IPS-18c (cell line): ENCODE data around the gene TMEM72.

Source experiments
- H3K4me3 ChIP-seq: 2 replicates; pipeline ENCODE4 v1.7.0; 2013; ENCODE audit warnings: low read depth, mild to moderate bottlenecking, low read length, moderate library complexity; ENCODE audit not compliant: insufficient read depth
- H3K9me3 ChIP-seq: one replicate; pipeline ENCODE4 v1.6.1; 2013; ENCODE audit warnings: mild to moderate bottlenecking, low read length, moderate library complexity; ENCODE audit not compliant: control insufficient read depth, insufficient read depth

The TMEM72 gene

DNA sequence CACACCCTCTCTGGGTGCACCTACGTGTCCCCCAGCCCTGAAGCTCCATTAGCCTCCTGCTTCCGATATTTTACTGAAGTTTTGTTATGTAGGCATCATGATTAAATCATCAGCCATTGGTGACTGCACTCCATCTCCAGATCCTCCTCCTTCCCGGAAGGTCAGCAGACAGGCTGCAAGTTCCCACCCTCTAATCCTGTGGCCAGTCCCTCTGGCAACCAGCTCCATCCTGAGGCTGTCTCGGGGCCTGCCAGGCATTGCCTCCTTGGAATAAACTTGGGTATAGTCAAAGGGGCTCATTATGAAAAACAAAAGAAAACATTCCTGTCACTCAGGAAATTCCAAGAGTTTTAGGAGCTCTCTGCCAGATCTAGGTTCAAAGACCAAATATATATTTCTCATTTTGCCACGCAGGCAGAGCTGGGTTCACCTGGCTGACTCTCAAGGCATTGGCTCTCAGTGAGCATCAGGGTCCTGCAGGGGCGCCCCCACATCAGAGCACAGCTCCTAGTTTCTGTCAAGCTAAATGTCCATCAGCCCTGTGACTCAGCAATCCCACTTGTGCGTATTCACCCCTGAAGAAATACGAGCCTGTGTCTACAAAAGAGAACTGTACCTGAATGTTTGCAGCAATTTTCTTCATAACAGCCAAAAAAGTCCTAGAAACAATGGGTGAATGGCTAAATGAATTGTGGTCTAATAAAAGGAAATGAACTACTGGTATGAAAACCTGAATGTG is 27.4 kb upstream of the TMEM72 start:
- H3K4me3 ChIP-seq, result no peak overlapping the region
- no peaks in the 10 kb centered on the region for H3K9me3 ChIP-seq

DNA sequence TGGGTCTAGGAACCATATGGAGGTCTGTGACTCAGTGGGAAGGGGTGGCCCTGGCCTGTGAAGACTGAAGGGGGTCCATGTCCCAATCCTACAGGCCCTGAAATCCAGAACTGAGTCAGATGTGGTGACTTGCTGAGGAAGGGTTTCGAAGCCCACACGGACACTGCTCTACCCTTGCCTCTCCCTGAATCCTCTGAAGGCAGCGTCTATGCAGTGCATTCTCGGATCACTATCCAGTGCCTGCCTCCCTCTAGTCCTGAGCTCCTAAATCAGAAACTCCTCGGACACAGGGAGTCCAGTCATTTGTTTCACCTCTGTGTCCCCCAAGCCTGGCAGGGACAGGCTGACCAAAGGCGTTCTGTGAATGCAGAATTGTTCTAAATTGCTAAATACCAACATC is 25.4 kb upstream of the TMEM72 start:
- Histone ChIP-seq H3K9me3 (no peaks in the 10 kb centered on the region), H3K4me3 (no peak overlapping the region)

DNA sequence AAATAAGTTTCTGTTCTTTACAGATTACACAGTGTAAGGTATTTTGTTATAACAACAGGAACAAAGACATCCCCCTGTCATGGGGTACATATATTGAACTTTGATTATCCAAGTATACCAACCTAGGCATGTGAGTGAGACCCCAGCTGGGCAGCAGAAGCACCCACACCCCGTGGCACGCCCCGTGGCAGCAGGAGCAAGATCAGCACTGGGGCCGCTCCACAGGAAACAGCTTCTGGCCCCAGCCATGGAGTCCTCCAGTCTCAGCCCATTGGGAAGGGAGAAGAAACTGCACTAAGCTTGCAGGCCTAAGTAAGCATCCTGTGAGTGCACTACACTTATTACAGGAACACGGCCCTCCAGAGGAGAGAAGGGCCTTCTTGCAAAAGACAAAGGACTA is 24.2 kb upstream of the TMEM72 start:
- H3K4me3 ChIP-seq, result no peak overlapping the region
- H3K9me3 ChIP-seq, result no peaks in the 10 kb centered on the region

DNA sequence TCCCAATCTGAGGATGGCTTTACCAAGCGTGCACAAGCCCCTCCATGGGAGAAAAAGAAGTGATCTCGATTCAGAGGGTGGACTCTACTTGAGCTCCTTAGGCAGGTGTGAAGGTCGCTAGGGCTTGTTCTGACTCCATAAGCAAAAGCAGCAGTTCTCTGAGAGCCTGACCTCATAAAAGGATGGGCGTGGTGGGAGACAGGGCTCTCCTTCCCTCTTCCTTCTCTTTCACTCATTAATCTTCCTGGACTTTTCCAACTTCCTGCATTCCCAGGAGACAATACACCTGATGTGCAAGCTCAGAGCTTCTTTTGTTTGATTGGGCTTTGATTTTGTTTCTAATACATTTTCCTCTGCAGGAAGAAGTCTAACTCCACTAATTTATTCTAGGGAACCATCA is 22.3 kb upstream of the TMEM72 start:
- no peak overlapping the region for H3K4me3 ChIP-seq

DNA sequence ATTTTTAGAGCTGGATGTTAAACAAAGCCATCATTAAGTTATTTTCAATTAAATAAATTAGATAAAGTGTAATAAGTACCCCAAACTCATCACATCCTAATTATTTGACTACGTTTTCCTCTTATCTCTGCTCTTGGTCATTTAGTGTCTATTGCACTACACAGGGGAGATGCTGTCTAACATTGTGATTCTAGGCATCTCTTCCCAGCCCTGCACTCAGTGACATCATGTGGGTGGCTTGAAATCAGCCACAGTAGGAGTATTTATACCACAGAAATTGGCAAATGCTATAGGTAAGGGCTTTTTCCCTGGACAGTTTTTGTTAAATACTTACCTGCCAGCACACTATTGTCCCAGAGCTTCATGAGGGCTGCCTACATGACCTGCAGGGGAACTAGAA is 21.3 kb upstream of the TMEM72 start:
- Histone ChIP-seq H3K4me3 (no peak overlapping the region), H3K9me3 (no peaks in the 10 kb centered on the region)

More for the DNA sequence above, 22.3 kb upstream of the TMEM72 start:
- H3K9me3 ChIP-seq, result no peaks in the 10 kb centered on the region

DNA sequence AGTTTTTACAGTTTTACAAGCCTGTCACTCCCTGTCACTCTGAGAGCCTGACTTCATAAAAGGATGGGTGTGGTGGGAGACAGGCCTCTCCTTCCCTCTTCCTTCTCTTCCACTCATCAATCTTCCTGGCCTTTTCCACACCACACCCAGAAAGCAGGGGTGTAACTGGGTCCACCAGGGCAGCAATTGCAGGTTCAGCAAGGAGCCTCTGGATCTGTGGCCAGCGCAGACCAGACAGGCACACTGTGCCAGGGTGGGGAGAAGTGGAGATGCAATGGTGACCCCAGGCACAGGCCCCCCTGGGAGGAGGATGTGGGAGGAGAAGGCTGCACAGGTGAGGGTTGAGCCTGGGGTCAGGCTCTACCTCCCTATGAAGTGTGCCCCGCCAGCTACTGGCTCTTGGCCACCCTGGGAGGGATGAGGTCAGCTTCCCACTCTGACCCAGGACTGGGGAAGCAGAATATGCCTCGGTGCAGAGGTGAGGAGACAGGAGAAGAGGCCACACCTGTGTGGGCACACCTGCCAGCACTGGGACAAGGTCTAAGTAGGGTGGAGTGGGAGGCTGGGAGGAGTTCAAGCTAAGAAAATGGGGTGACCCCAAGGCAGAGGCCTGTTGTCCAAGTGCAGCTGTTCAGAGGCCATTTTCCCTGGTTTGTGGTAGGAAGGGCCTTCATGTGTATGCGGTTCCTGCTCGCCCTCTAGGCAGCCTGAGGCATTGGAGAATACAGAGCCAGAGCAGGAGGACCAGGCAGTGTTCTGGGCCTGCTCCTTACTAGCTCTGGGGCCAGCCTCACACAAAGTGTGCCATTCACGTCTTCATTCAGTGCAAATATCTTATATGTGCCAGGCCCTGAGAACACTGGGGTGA is 20.2 kb upstream of the TMEM72 start:
- H3K9me3 ChIP-seq, result no peaks in the 10 kb centered on the region
- no peak overlapping the region for H3K4me3 ChIP-seq

DNA sequence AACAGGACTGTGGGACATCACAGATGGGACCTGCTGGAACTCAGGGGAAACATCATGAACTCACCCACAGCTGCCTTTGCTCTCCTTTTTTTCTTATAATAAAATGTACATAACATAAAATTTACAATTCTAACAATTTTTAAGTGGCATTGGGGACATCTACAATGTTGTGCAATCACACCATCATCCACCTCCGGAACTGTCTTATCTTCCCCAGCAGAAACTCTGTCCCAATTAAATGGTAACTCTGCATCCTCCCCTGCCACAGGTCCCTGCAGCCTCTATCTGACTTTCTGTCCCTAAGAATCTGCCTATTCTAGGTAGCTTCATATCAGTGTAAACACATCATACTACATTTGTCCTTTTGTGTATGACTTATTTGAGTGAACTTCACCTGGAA is 19.4 kb upstream of the TMEM72 start:
- H3K9me3 ChIP-seq, result no peaks in the 10 kb centered on the region

DNA sequence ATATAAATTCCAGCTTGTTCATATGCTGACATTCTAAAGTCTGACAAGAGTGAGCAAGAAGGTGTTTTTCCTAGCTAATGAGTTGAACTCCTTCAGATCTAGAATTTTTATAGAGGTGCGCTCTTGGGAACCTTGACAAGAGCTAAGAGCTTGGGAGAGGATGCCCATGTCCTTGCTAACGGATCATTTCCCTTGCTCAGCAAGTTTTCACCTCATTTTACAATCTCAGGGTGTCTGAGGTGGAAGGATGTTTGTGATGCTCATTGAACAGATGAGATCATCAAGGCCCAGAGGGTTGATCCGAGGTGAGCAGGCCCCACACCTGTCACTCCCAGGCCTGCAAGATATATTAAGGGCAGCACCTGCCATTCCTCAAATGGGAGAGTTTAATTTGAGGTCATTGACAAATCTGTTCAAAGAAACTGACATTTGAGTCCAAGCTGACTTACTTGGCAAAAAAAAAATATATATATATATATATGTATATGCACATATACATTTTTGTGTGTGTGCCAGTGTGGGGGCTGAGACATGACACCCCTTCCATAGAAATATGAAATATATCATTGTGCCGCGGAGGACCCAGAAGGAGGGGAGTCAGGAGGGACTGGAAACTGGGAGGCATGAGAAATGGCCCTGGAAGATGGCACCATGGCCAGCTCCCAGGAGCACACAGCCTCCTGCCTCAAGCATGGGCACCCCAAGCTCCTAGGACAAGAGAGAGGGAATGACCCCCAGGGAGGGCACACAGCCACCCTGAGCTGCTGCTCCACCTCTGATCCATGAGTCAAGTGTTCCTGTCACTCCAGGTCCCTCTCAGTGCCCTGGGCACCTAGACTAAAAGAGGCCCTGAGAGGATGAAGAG is 17.3 kb upstream of the TMEM72 start:
- no peaks in the 10 kb centered on the region for H3K9me3 ChIP-seq

More for the DNA sequence above, 19.4 kb upstream of the TMEM72 start:
- H3K4me3 ChIP-seq, result no peak overlapping the region

DNA sequence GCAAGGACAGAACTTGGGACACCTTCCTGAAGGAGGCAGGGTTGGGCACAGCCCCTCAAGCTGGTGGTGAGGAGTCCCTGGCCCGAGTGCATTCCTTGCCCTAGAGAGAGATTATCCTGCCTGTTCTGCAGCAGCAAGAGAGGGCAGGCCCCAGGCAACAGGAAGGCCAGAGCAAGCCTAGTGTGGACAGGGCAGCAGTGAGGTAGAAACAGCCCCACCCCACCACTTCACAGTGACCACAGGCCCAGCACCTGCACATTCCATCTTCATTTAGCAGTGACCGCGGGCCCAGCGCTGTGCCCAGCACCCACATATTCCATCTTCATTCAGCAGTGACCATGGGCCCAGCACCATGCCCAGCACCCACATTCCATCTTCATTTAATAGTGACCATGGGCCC is 16.4 kb upstream of the TMEM72 start:
- H3K9me3 ChIP-seq, result no peaks in the 10 kb centered on the region
- no peak overlapping the region for H3K4me3 ChIP-seq

More for the DNA sequence above, 17.3 kb upstream of the TMEM72 start:
- H3K4me3 ChIP-seq, result no peak overlapping the region

DNA sequence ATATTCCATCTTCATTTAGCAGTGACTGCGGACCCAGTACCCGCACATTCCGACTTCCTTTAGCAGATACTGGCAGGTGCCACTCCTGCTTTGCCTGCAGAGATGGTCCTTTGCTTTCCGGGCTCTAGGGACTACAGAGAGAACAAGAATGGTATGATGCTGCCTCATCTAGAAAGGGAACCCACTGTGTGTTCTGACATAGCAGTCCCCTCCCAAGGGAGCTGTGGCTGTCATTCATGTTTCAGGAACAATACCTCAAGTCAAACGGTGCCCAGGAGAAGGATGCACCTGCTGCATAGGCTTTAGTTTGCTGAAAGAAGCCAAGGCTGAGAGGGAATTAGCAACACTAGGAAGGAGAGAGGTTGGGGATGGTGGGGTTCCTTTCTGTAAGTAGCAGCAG is 15.9 kb upstream of the TMEM72 start:
- Histone ChIP-seq H3K4me3 (no peak overlapping the region), H3K9me3 (no peaks in the 10 kb centered on the region)

DNA sequence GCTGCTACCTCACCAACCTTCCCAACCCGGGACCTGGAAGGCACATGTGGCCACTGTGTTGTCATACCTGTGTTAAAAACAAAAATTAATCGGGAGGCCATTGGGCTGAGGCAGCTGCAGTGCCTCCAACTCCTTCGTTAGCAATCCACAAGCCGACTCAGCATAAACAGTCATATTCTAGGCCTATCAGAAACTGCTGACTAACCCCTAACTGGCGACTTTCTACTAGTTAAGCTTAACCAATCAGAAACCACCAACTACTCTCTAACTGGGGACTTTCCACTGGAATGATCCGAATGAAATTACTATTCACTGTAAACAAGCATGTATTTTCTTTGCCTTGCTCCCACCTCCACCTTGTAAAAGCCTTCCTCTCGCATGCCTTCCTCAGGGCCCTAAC is 14.1 kb upstream of the TMEM72 start:
- H3K9me3 ChIP-seq, result no peaks in the 10 kb centered on the region
- H3K4me3 ChIP-seq, result no peak overlapping the region

DNA sequence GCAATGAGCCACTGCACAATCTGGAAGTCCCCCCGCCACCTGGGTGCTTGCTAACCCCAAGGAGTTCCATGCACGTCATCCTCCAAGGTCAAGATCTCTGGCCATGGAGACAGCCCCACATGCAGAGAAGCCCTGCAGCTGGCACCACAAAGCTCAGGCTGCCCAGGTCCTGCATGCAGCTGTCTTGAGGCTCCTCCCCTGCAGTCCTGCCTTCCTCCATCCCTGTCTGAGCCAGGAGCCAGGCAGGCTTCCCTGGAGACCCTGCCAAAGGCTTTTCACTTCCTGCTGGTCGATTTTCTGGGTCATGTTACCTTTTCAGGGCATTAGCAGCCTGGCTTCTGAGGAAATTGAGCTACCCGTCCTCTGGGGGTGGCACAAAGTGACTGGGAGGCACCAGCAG is 12.5 kb upstream of the TMEM72 start:
- Histone ChIP-seq H3K9me3 (no peaks in the 10 kb centered on the region), H3K4me3 (no peak overlapping the region)

DNA sequence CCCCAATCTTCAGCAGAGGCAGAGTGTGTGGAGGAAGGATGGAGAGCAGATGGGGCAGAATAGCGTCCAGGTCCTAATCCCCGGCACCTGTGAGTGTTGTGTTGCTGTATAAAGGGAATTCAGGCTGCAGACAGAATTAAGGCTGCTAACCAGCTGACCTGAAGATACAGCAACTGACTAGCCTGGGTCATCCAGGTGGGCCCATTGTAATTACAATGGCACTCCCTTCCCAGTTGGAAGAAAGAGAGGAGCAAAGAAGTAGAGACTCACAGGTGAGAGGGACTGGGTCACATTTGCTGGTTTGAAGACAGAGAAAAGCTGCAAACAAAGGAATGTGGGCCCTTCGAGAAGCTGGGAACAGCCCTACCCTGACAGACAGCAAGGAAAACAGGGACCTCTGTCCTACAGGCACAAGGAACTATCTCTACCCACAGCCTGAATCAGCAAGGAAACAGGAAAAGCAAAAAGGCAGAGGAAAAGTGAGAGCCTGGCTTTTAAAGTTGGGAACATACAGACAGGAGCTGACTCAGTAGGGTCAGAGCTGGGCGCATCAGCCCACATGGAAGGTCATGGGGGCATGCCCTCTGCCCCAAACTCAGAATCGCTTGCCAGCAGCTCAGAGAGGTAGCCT is 11.6 kb upstream of the TMEM72 start:
- Histone ChIP-seq H3K4me3 (no peak overlapping the region), H3K9me3 (no peaks in the 10 kb centered on the region)

DNA sequence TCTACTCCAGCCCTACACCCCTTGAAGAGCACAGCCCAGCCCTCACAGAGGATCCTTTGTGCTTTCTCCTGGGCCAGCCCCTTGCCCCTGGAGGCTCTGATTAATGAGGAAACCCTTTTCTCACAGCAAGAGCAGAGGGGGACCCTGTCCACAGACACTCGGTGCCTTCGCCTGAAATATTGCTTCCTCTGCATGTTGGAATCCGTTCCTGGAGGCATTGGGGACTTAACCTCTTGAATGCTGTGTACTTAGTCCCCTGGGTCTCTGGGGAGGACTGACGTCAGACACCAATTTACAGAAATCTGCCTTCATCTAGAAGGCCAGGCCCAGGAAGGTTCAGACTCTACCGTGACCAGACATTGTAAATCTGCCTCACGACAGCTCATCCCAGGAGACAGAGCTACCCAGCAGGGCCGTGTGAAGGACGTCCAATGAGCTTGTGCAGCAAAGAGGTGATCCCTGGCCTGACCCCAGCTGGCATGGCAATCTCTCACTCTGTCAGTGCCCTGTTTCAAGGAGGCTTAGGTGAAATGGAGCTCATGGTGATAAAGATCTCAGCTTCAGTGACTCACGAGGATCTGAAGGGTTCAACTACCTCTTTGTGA is 8.1 kb upstream of the TMEM72 start:
- H3K4me3 ChIP-seq, result no peak overlapping the region
- H3K9me3 ChIP-seq, result peaks cover 4% of the 10 kb centered on the region

DNA sequence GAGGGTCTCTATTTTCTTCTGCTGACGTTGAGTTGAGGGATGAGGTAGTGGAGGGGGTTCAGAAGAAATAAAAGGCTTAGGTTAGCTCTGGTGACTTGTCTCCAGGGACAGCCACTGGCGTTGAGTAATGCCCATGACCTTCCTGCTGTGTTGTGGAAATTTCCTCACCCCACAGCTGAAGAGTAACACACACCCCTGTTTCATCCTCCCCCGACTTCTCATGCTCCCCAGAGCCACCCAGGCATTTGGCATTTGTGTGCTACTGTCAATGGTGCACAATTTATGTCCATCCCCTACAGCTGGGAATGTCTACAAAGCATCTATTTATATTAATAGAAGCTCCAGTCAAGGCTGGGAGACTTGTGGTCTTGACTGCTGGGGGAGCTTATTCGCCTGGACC is 4.7 kb upstream of the TMEM72 start:
- peaks cover 4% of the 10 kb centered on the region for H3K9me3 ChIP-seq
- H3K4me3 ChIP-seq, result no peak overlapping the region

DNA sequence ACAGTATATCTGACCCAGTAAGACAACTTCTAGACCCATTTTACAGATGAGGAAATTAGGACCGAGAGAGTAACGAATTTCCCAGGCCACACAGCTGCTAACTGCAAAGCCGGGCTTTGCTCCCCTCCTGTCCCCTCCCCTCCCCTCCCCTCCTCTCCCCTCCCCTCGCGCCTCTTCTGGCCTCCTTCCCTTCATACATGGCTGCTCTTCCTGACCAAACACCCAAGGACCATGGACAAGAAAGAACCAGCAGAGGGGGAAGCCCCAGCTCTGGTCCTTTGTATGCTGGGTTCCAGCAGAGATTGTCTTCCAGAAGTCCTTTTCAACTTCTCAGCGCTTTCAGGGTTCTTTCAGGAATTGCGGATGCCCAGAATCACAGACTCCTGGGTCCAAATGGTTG is 3.6 kb upstream of the TMEM72 start:
- H3K9me3 ChIP-seq, result peaks cover 4% of the 10 kb centered on the region

More for the DNA sequence above, 3.6 kb upstream of the TMEM72 start:
- H3K4me3 ChIP-seq, result 0 out of 2 replicates have a peak overlapping the region, but pooled peaks have one; percentile 15
